Heart right ventricle (tissue), 16 donors: ENCODE results near the gene CCNC. TPM values are rescaled to one million over a fixed set of nuclear protein-coding genes. Genes with fewer than 3 reads are reported as not detected.
"Not testable (repeated sequence)": the region's sequence is repeated elsewhere in the genome, so short reads cannot be mapped to it uniquely, and the experiment has no call there.

ENCODE experiments used
- ATAC-seq, 8 donors: fragments of 200-7000 bp; cut with Tn5 transposase; one replicate each; pipeline ENCODE4 v1.9.1; 2020; ENCODE audit warnings: mild to moderate bottlenecking in 8 of 8, moderate library complexity in 8 of 8, moderate number of reproducible peaks in 1 of 8
- DNase-seq, 2 donors: peaks; one replicate each; pipeline ENCODE4 v3.0.0-alpha.2; 2020
- H3K27ac ChIP-seq, 10 donors: fragments of 200-600 bp; sonication (generic) in 2 of 10; one replicate each; pipeline versions ENCODE4 v1.5.0 to v1.8.0; 2020 to 2022; ENCODE audit warnings: mild to moderate bottlenecking in 3 of 10
- H3K27me3 ChIP-seq, 7 donors: fragments of 200-600 bp; one replicate each; pipeline ENCODE4 v1.8.0; 2021 to 2022; ENCODE audit warnings: mild to moderate bottlenecking in 2 of 7
- H3K36me3 ChIP-seq, 9 donors: fragments of 200-600 bp; sonication (generic) in 1 of 9; one replicate each; pipeline versions ENCODE4 v1.5.0 to v1.8.0; 2020 to 2022; ENCODE audit warnings: mild to moderate bottlenecking in 2 of 9
- H3K4me1 ChIP-seq, 9 donors: fragments of 200-600 bp; sonication (generic) in 1 of 9; one replicate each; pipeline versions ENCODE4 v1.5.0 to v1.8.0; 2020 to 2022; ENCODE audit warnings: mild to moderate bottlenecking in 4 of 9
- H3K4me3 ChIP-seq, 10 donors: fragments of 200-600 bp; sonication (generic) in 2 of 10; one replicate each; pipeline versions ENCODE4 v1.5.0 to v1.8.0; 2020 to 2022; ENCODE audit warnings: mild to moderate bottlenecking in 7 of 10, moderate library complexity in 2 of 10
- H3K9me3 ChIP-seq, 11 donors: fragments of 200-600 bp in 10 of 11; sonication (generic) in 2 of 11; one replicate each; pipeline versions ENCODE4 v1.5.0 to v1.8.0; 2013 to 2022; ENCODE audit warnings: mild to moderate bottlenecking in 2 of 11, control low read depth in 1 of 11, moderate library complexity in 1 of 11
- WGBS, 2 donors: extraction: QIAGEN DNeasy Blood & Tissue Kit; methylation state at CpG; one replicate each; pipeline ENCODE4 v1.1.7; 2013; ENCODE audit warnings: inconsistent platforms in 1 of 2; 5-methylcytosine and 5-hydroxymethylcytosine counted together
- intact Hi-C, 10 donors: fragments of 100-400 bp; cut with DNase I; formaldehyde crosslinking; loops; one replicate each; pipeline versions ENCODE4 v1.11.1 to v1.14.2; 2022
- polyA plus RNA-seq, 2 donors: library from polyadenylated mRNA; stranded (reverse); fragments of 200-250 nt; gene quantifications; one replicate each; pipeline ENCODE4 v1.2.3, GENCODE V29; 2013
- total RNA-seq, 10 donors: library from RNA; stranded (reverse); fragmentation: NEBNext Ultra II Directional in 3 of 10; extraction: Animal tissue kit (Norgen Biotek cat#: 25700) in 3 of 10; gene quantifications; one replicate each; pipeline versions ENCODE4 v1.2.1 to v1.2.4, GENCODE V29; 2021 to 2023
- TF ChIP-seq, protein P1 (sequence below), 9 donors: fragments of 200-600 bp; sonication (generic) in 2 of 9; IDR thresholded peaks; one replicate each; pipeline versions ENCODE4 v1.5.0 to v1.8.0; 2021 to 2022; ENCODE audit warnings: antibody characterized with exemption in 9 of 9, mild to moderate bottlenecking in 5 of 9, moderate library complexity in 1 of 9
- donor health status: Arrhythmogenic right ventricular cardiomyopathy.
- donor health status: ischemic (EF 13 %, LVEDD 7.1; RV severe dilation, severe dysfunction).
- donor health status: healthy with polysubstance abuse.
- donor health status: DM: no; HTN: yes; CAD: no.
- donor health status: DM: no; HTN: no; CAD: no.
- donor health status: ischemic (EF 25% LVEDD 6.9; RV normal size, moderate dysfunction).
- donor health status: ischemic (EF 25% LVEDD 5.7; RV mildly dilated, moderate dysfunction).
- donor health status: healthy.
- donor health status: DM: yes; HTN: yes; CAD: no.
- donor health status: Ischemic cardiomyopathy.
- donor health status: ischemic (EF 35%, LVEDD 5.7; RV mildly dilated, moderate dysfunction).
- donor health status: nonischemic (EF 11% LVEDD 7.7; RV severe dilation, severe dysfunction).
- donor health status: DM: yes; HTN: yes; CAD: no.
- donor health status: PGD.
- donor health status: ischemic (EF 29% LVEDD 5.4; RV normal size, mild dysfunction).
- donor health status: nonischemic (EF 23%, LVEDD 6.1; RV moderate dilation, normal function).

Gene CCNC
- total and polyA plus RNA-seq, 12 donors, result 14.2 to 26.6 (median 18.6) TPM

DNA sequence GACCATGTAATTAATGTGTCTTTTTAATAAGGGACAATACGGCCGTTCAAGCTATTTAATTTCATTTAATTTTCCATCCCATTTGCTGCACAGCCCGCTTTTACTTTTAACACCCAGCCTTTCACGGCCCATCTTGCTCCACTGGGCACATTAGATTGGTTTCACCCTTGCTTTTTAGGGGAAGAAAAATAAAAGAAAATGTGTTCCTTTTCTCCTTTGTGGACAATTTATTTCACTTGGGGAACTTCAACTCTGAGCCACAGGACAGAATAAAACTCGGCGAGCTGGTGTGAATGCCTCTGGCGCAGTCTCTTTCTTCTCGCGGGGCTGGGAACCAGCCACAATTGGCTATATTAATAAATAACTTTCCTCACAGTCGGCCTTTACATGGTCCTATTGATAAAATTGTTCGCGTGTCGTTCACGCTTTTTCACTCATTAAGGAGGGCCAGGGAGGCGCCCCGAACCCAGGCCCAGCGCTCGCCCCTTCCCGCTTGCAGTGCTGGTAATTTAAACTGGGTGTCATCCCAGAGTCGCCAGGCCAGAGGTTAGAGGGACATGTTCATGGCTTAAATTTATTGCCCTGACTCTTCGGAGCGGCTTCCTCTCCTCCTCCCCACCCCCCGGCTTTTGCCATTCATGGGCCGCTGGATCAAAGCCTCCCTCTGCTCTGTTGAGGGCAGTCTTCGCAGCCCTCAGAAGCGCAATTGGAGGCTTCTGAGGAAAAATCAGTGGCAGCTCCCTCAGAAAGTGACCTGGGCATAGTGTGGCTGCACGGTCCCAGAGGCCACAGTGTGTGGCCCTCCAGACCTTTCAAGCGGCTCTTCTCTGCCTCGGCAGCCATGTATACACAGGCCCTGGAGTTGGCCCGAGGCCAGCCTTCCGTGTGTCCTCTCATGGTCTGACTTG is 36.0 kb upstream of the CCNC start:
- TF ChIP-seq, protein P1, sequence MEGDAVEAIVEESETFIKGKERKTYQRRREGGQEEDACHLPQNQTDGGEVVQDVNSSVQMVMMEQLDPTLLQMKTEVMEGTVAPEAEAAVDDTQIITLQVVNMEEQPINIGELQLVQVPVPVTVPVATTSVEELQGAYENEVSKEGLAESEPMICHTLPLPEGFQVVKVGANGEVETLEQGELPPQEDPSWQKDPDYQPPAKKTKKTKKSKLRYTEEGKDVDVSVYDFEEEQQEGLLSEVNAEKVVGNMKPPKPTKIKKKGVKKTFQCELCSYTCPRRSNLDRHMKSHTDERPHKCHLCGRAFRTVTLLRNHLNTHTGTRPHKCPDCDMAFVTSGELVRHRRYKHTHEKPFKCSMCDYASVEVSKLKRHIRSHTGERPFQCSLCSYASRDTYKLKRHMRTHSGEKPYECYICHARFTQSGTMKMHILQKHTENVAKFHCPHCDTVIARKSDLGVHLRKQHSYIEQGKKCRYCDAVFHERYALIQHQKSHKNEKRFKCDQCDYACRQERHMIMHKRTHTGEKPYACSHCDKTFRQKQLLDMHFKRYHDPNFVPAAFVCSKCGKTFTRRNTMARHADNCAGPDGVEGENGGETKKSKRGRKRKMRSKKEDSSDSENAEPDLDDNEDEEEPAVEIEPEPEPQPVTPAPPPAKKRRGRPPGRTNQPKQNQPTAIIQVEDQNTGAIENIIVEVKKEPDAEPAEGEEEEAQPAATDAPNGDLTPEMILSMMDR (IDR thresholded peaks at IDR 0.05), result no peak
- Histone ChIP-seq H3K4me3 (peak overlapping the region; percentile 6 to 51 (median 38)), H3K9me3 (no peaks in the 10 kb centered on the region), H3K27me3 (peaks cover 39 to 100% (median 100%) of the 10 kb centered on the region in 7 donors), H3K27ac (no peak overlapping the region), H3K4me1 (peaks cover 4 to 44% (median 25%) of the 10 kb centered on the region in 9 donors), H3K36me3 (no peaks in the 10 kb centered on the region)
- DNase-seq, result no peak
- intact Hi-C loops, result loop anchor here in 1 of 10 donors (10.0 kb wide), 1 partner anchor 140 kb away; no protein-coding TSS in a partner anchor
- ATAC-seq, result no peak
- WGBS, 2 donors, result 7 to 13% methylated on average over 31 of the region's 31 CpGs

GRCh38 chr6:99603421-99604165 is 35.1 kb upstream of the CCNC start:
- Histone ChIP-seq H3K27ac (no peak overlapping the region), H3K36me3 (no peaks in the 10 kb centered on the region), H3K4me1 (peaks cover 4 to 44% (median 25%) of the 10 kb centered on the region in 9 donors), H3K4me3 (peak overlapping the region; percentile 6 to 51 (median 38)), H3K9me3 (peaks cover 0 to 2% (median 0%) of the 10 kb centered on the region in 11 donors), H3K27me3 (peaks cover 39 to 100% (median 100%) of the 10 kb centered on the region in 7 donors)
- intact Hi-C loops, result loop anchor here in 1 of 10 donors (10.0 kb wide), 1 partner anchor 141 kb away; no protein-coding TSS in a partner anchor
- TF ChIP-seq, protein P1 (IDR thresholded peaks at IDR 0.05), result no peak
- peak; percentile 38 to 56 (median 48) for ATAC-seq
- WGBS, 2 donors, result 0 to 1% methylated on average over 55 of the region's 55 CpGs
- DNase-seq, result peak in 1 of 2 donors; percentile 23

DNA sequence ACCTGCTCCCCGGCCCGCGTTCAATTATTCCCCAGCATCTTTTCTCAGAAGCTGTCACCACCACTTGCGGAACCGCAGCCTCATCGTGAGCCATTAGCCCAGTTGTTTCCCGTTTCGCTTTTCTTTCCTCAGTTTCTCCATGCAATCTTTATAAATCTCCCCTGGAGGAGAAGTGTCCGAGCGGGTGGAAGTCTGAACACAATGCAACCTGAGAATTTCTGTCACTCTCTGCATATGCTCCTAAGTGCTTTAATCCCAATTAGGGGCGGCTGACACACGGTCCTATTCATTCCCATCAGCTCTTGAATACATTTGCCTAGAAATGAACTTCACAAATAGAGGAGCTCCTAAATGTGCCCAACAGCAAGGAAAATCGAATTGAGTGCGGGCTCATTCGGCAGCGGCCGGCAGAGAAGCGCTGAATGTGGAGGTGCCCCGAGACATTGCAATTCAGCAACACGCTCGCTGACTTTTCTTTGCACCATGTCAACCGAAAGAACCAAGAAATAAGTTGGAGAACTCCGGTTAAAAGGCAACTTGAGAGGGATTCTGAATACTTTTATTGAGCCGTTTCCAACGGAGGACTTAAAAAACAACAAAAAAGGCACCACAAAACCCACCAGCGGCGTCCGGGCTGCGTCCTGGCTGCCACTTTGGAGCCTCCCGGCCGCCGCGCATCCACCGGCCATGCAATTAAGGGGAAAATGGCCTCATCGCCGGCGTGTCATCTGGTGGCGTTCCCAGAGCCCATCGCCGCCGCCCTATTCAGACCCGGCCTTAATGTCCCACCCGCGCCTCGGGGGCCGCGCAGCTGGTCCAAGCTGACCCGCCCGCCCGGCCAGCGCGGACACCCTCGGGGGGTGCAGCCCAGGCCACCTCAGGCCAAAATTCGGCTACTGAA is 34.3 kb upstream of the CCNC start:
- Histone ChIP-seq H3K4me3 (peak overlapping the region; percentile 6 to 51 (median 38)), H3K27me3 (peaks cover 39 to 100% (median 100%) of the 10 kb centered on the region in 7 donors), H3K36me3 (no peaks in the 10 kb centered on the region), H3K27ac (no peak overlapping the region), H3K9me3 (peaks cover 0 to 2% (median 0%) of the 10 kb centered on the region in 11 donors), H3K4me1 (peaks cover 4 to 44% (median 25%) of the 10 kb centered on the region in 9 donors)
- DNase-seq (no peak), ATAC-seq (peak in 1 of 8 donors; percentile 44)
- intact Hi-C loops, result loop anchor here in 1 of 10 donors (10.0 kb wide), 1 partner anchor 142 kb away; no protein-coding TSS in a partner anchor
- WGBS, 2 donors, result 2 to 5% methylated on average over 54 of the region's 54 CpGs
- TF ChIP-seq, protein P1 (IDR thresholded peaks at IDR 0.05), result no peak

DNA sequence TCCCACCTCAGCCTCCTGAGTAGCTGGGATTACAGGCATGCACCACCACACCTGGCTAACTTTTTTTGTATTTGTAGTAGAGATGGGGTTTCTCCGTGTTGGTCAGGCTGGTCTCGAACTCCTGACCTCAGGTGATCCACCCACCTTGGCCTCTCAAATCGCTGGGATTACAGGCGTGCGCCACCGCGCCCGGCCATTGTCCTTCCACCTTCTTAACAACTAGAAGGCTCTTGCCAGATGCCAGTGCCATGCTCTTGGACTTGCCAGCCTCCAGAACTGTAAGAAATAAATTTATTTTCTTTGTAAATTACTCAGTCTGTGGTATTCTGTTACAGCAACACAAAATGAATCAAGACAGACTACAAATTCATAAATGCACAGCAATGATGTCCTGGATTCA is 26.2 kb upstream of the CCNC start:
- intact Hi-C loops, result loop anchor here in 1 of 10 donors (10.0 kb wide), 1 partner anchor 150 kb away; no protein-coding TSS in a partner anchor
- H3K9me3 ChIP-seq, result peaks cover 0 to 17% (median 0%) of the 10 kb centered on the region in 11 donors
- WGBS, 2 donors, result 72 to 74% methylated on average over 8 of the region's 8 CpGs
- not testable (repeated sequence) for H3K36me3 ChIP-seq, ATAC-seq, H3K27ac ChIP-seq, DNase-seq, H3K4me3 ChIP-seq
- H3K4me1 ChIP-seq, result peaks cover 0 to 30% (median 14%) of the 10 kb centered on the region in 9 donors
- peaks cover 29 to 100% (median 100%) of the 10 kb centered on the region in 7 donors for H3K27me3 ChIP-seq
